ENCODE data around the gene ADGRL1.
A peak's percentile ranks its signal among the peaks of the same experiment; 100 is the strongest.
"Not testable (repeated sequence)": the region's sequence is repeated elsewhere in the genome, so short reads cannot be mapped to it uniquely, and the experiment has no call there.

GRCh38 chr19:14204676-14205451 is 1.1 kb downstream of the ADGRL1 start:
- TF ChIP-seq CTCF (conservative IDR thresholded peaks at IDR 0.05 in 1 of 2, IDR thresholded peaks at IDR 0.05 in 1 of 2; ENCODE audit: low read depth in 1 of 2, low read length in 2 of 2) = not testable (repeated sequence)
- peak; percentile 81 for TF ChIP-seq EZH2 (IDR thresholded peaks at IDR 0.05; ENCODE audit: low read length, missing control alignments)
